Natural killer cell (primary cell): Measurements from ENCODE around the gene MACROD2. TPM values are rescaled to one million over a fixed set of nuclear protein-coding genes. Genes with fewer than 3 reads are reported as not detected.

Experiments used
- ATAC-seq, 3 donors: fragments of 150-1000 bp in 2 of 3; fragments of 200-7000 bp in 1 of 3; cut with Tn5 transposase; 1 replicate in 1 of 3; 2 replicates in 2 of 3; pipeline ENCODE4 v1.10.0; 2021; ENCODE audit warnings: mild to moderate bottlenecking in 2 of 3, moderate library complexity in 2 of 3
- DNase-seq, 2 donors: peaks; one replicate each; pipeline versions ENCODE4 v3.0.0 to v3.0.0-alpha.2; 2013 to 2021; ENCODE audit warnings: mixed read lengths in 1 of 2
- H3K27ac ChIP-seq: one replicate; pipeline ENCODE4 v1.5.1; 2013; ENCODE audit warnings: mild to moderate bottlenecking, low read length
- H3K27me3 ChIP-seq: one replicate; pipeline ENCODE4 v1.6.1; 2013; ENCODE audit warnings: low read length; ENCODE audit not compliant: control insufficient read depth, insufficient read depth
- H3K36me3 ChIP-seq: one replicate; pipeline ENCODE4 v1.6.1; 2013; ENCODE audit warnings: low read length; ENCODE audit not compliant: control insufficient read depth, insufficient read depth
- H3K4me1 ChIP-seq: one replicate; pipeline ENCODE4 v1.6.1; 2013; ENCODE audit warnings: low read length; ENCODE audit not compliant: control insufficient read depth, insufficient read depth
- H3K4me3 ChIP-seq: one replicate; pipeline ENCODE4 v1.5.1; 2013; ENCODE audit warnings: low read length
- H3K9me3 ChIP-seq: one replicate; pipeline ENCODE4 v1.6.1; 2013; ENCODE audit warnings: low read length; ENCODE audit not compliant: control insufficient read depth, insufficient read depth
- H3K27ac Mint-ChIP-seq, 2 donors: one replicate each; pipeline ENCODE4 v1.8.0; 2022; ENCODE audit warnings: mild to moderate bottlenecking in 2 of 2, mixed read lengths in 2 of 2, moderate library complexity in 1 of 2
- H3K27me3 Mint-ChIP-seq, 2 donors: one replicate each; pipeline ENCODE4 v1.8.0; 2022; ENCODE audit warnings: low read depth in 2 of 2, mixed read lengths in 2 of 2
- H3K36me3 Mint-ChIP-seq: one replicate; pipeline ENCODE4 v1.8.0; 2022; ENCODE audit warnings: mixed read lengths
- H3K4me1 Mint-ChIP-seq, 2 donors: one replicate each; pipeline ENCODE4 v1.8.0; 2022; ENCODE audit warnings: mixed read lengths in 2 of 2
- H3K4me3 Mint-ChIP-seq: one replicate; pipeline ENCODE4 v1.8.0; 2022; ENCODE audit warnings: mild to moderate bottlenecking, moderate library complexity, mixed read lengths
- H3K9me3 Mint-ChIP-seq, 2 donors: one replicate each; pipeline ENCODE4 v1.8.0; 2022; ENCODE audit warnings: mixed read lengths in 2 of 2
- WGBS: methylation state at CpG from one replicate; pipeline ENCODE4 v1.1.7; 2013; ENCODE audit warnings: missing lambda C conversion rate; ENCODE audit not compliant: insufficient coverage; 5-methylcytosine and 5-hydroxymethylcytosine counted together
- intact Hi-C: fragments of 100-400 bp; cut with micrococcal nuclease; formaldehyde crosslinking; loops from one replicate; pipeline ENCODE4 v1.14.2; 2022
- total RNA-seq, 4 donors: library from RNA; stranded (reverse); fragments of 120-200 nt in 1 of 4; gene quantifications; one replicate each; pipeline versions ENCODE4 v1.2.3 to v1.2.4, GENCODE V29; 2013 to 2022
- TF ChIP-seq, protein P1 (sequence below): fragments of 200-600 bp; IDR thresholded peaks from one replicate; pipeline ENCODE4 v1.8.0; 2022; ENCODE audit warnings: antibody characterized with exemption

MACROD2 gene
- total RNA-seq, 3 donors from 2014 or later (not counting 1 experiment from before 2014, with no cell fraction given), result 0.19 to 0.88 TPM; not detected in 1

DNA sequence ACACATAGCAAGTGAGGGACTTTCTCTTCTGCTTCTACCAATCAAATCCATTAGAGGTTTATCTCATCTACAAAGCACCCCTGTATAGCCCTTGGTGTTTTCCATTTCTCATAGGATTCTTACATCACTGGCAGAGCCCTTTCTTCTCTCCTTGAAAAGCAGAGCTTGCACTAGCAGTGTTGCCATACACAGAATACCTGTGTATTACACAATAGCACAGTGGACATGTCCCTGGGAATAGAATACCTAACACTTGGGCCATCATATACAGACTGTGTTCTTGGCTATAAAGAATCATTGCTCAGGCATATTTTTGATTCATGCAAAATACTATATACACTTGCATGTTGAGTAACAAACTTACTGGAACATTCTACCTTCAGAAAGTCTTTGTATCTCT lies 1996.0 kb downstream of the MACROD2 start:
- Histone ChIP-seq H3K4me1 (no peaks in the 10 kb centered on the region), H3K27ac (no peak overlapping the region), H3K9me3 (no peaks in the 10 kb centered on the region), H3K27me3 (no peaks in the 10 kb centered on the region), H3K4me3 (no peak overlapping the region), H3K36me3 (no peaks in the 10 kb centered on the region)
- intact Hi-C loops, result no loop called here
- Mint-ChIP-seq H3K36me3 (no peaks in the 10 kb centered on the region), H3K9me3 (peaks cover 0 to 2% of the 10 kb centered on the region in 2 donors), H3K27me3 (peaks cover 0 to 3% of the 10 kb centered on the region in 2 donors), H3K27ac (no peak overlapping the region), H3K4me1 (no peaks in the 10 kb centered on the region), H3K4me3 (no peak overlapping the region)
- ATAC-seq (no peak), DNase-seq (no peak)
- TF ChIP-seq, protein P1, sequence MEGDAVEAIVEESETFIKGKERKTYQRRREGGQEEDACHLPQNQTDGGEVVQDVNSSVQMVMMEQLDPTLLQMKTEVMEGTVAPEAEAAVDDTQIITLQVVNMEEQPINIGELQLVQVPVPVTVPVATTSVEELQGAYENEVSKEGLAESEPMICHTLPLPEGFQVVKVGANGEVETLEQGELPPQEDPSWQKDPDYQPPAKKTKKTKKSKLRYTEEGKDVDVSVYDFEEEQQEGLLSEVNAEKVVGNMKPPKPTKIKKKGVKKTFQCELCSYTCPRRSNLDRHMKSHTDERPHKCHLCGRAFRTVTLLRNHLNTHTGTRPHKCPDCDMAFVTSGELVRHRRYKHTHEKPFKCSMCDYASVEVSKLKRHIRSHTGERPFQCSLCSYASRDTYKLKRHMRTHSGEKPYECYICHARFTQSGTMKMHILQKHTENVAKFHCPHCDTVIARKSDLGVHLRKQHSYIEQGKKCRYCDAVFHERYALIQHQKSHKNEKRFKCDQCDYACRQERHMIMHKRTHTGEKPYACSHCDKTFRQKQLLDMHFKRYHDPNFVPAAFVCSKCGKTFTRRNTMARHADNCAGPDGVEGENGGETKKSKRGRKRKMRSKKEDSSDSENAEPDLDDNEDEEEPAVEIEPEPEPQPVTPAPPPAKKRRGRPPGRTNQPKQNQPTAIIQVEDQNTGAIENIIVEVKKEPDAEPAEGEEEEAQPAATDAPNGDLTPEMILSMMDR, result no peak

DNA sequence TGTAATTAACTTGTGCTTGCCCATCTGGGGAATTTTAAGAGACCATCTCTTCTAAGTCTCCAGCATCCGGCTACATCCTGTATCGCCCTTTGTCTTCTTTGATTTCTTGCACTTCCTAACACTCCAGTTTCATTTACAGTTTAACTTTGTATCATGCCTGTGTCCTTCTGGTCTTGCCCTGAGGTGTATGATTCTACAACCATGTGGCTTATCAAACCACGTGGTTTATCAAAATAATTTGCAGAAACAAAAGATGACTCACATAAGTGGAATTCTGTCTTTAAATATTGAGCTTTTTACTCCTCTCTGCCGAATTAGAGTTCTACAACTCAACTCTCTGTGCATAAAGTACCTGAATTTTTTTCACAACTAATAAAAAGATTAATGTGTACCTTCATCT lies 1997.2 kb downstream of the MACROD2 start:
- H3K27me3 ChIP-seq, result no peaks in the 10 kb centered on the region
- no peak for ATAC-seq
- H3K4me3 Mint-ChIP-seq, result no peak overlapping the region

DNA sequence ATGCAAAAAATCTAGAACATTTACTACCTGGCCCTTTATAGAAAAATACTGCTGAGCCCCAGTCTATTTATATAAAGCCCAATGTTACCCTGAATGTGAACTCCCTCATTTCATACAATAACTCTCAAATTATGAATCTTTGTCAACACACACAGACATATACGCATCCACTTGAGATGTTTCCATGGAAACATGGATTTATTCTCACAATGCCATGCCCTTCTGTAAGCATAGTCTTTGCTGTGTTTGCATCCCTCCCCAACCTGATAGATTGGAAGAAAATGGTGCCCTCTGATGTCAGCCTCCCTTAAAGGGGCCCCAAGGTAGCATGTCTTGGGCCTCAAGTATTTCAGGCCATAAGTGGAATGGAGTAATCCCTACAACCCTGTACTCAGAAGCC lies 2004.8 kb downstream of the MACROD2 start:
- H3K4me1 Mint-ChIP-seq, result no peaks in the 10 kb centered on the region
- intact Hi-C loops, result no loop called here
- peaks cover 3 to 4% of the 10 kb centered on the region in 2 donors for H3K9me3 Mint-ChIP-seq

More for the DNA sequence above, 1997.2 kb downstream of the MACROD2 start:
- Histone ChIP-seq H3K36me3 (no peaks in the 10 kb centered on the region), H3K27ac (no peak overlapping the region), H3K9me3 (no peaks in the 10 kb centered on the region), H3K4me1 (no peaks in the 10 kb centered on the region), H3K4me3 (no peak overlapping the region)
- Mint-ChIP-seq H3K27ac (no peak overlapping the region), H3K36me3 (peaks cover 7% of the 10 kb centered on the region), H3K9me3 (peaks cover 1 to 3% of the 10 kb centered on the region in 2 donors), H3K4me1 (no peaks in the 10 kb centered on the region), H3K27me3 (peaks cover 0 to 3% of the 10 kb centered on the region in 2 donors)
- DNase-seq, result no peak
- WGBS, result 87% methylated on average over 3 of the region's 4 CpGs
- intact Hi-C loops, result no loop called here
- TF ChIP-seq, protein P1, result no peak

DNA sequence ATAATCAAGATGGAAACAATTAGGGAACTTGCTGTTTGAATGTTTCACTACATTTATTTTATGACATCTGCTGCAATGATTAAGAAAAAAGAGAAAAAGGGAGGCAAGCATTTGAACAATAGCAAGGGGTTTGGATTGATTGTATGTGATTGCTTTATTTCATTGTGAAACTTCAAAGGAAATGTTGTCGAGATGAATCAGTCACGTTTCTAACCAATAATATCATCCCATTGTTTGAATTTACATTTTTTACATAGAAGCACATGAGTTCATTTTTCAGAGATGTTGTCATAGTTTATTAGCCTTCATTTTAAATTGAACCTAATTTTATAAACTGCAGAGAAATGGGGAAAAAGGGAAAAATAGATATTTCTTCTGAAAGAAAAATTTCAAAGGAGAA lies 2006.0 kb downstream of the MACROD2 start:
- Mint-ChIP-seq H3K9me3 (peaks cover 3 to 4% of the 10 kb centered on the region in 2 donors), H3K4me1 (no peaks in the 10 kb centered on the region), H3K27me3 (peaks cover 0 to 9% of the 10 kb centered on the region in 2 donors), H3K27ac (no peak overlapping the region), H3K4me3 (no peak overlapping the region), H3K36me3 (peaks cover 22% of the 10 kb centered on the region)
- no CpG with 5 or more reads among the region's 2 CpGs for WGBS
- intact Hi-C loops, result no loop called here
- no peaks in the 10 kb centered on the region for H3K4me1 ChIP-seq
- H3K36me3 ChIP-seq, result no peaks in the 10 kb centered on the region
- no peaks in the 10 kb centered on the region for H3K27me3 ChIP-seq
- DNase-seq, result no peak
- TF ChIP-seq, protein P1, result no peak
- ATAC-seq, result no peak
- H3K27ac ChIP-seq, result no peak overlapping the region
- H3K9me3 ChIP-seq, result no peaks in the 10 kb centered on the region
- H3K4me3 ChIP-seq, result no peak overlapping the region

More for the DNA sequence above, 2004.8 kb downstream of the MACROD2 start:
- ATAC-seq, result no peak
- WGBS, result 53% methylated on average over 1 of the region's 1 CpG
- H3K9me3 ChIP-seq, result no peaks in the 10 kb centered on the region
- peaks cover 22% of the 10 kb centered on the region for H3K36me3 Mint-ChIP-seq
- H3K4me3 ChIP-seq, result no peak overlapping the region
- H3K4me1 ChIP-seq, result no peaks in the 10 kb centered on the region
- H3K27me3 ChIP-seq, result no peaks in the 10 kb centered on the region
- TF ChIP-seq, protein P1, result no peak
- no peaks in the 10 kb centered on the region for H3K36me3 ChIP-seq
- no peak for DNase-seq
- no peak overlapping the region for H3K4me3 Mint-ChIP-seq
- H3K27ac ChIP-seq, result no peak overlapping the region
- H3K27me3 Mint-ChIP-seq, result peaks cover 0 to 9% of the 10 kb centered on the region in 2 donors
- H3K27ac Mint-ChIP-seq, result no peak overlapping the region
